Measurements from ENCODE around the gene ZNF592. TPM values are rescaled to one million over a fixed set of nuclear protein-coding genes. Genes with fewer than 3 reads are reported as not detected.
A peak's percentile ranks its signal among the peaks of the same experiment; 100 is the strongest.

The ZNF592 gene
- total and polyA plus RNA-seq, 9 of the 15 experiments (the other 6 are each of a cell fraction or from before 2014, with no cell fraction given) = 0.88 to 23.8 (median 7.4) TPM

DNA sequence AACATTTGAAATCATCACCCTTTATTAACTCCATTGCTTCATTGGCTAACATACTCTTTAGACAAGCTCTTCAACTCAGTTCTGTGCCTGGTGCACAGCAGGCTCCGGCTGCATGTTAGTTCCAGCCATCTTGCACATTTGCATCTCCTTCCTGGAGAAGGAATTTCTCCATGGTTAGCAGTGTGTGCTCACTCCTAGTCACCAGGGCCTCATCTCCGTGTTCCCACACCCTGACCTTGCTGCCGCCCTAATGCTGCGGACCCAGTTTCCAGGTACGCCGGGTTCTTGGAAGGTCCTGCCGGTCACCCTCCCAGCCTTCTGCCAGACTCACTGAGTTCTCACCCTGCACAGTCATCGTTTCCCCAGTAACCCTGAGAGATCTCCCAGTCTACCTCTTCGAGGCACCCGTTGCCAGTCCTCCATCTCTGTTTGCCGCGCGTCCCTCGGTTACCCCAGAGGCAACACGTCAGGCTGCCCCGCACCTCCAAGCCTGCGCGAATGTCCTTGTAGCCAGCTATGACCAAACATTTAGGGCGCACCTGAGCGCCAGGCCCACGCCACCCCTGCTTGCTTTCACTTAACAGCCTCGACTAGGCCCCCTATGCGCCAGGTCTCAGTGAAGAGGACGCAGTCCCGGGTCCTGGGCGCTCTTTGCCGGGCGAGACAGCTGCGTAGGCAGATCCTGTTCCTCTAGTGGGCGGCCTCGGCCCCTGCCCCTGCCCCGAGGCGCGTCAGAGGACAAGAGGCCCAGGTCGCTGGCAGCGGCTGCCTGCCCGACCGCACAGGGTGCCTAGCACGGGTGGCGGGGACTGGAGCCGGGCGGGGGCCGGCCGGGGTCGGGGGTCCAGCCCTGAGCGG is 747 bp upstream of the ZNF592 start (continued):
- TF ChIP-seq, protein P1, sequence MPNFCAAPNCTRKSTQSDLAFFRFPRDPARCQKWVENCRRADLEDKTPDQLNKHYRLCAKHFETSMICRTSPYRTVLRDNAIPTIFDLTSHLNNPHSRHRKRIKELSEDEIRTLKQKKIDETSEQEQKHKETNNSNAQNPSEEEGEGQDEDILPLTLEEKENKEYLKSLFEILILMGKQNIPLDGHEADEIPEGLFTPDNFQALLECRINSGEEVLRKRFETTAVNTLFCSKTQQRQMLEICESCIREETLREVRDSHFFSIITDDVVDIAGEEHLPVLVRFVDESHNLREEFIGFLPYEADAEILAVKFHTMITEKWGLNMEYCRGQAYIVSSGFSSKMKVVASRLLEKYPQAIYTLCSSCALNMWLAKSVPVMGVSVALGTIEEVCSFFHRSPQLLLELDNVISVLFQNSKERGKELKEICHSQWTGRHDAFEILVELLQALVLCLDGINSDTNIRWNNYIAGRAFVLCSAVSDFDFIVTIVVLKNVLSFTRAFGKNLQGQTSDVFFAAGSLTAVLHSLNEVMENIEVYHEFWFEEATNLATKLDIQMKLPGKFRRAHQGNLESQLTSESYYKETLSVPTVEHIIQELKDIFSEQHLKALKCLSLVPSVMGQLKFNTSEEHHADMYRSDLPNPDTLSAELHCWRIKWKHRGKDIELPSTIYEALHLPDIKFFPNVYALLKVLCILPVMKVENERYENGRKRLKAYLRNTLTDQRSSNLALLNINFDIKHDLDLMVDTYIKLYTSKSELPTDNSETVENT (CRISPR knock-in tag; IDR thresholded peaks at IDR 0.05) = no peak; the same call in 1 of the 2 replicates
- no peak for TF ChIP-seq ZNF282 (CRISPR knock-in tag; IDR thresholded peaks at IDR 0.05)
- TF ChIP-seq NBN (IDR thresholded peaks at IDR 0.05; ENCODE audit: low read depth) = no peak; the same call in 1 of the 2 replicates
- no peak for TF ChIP-seq TRIM24 (IDR thresholded peaks at IDR 0.05)
- TF ChIP-seq, protein P2, sequence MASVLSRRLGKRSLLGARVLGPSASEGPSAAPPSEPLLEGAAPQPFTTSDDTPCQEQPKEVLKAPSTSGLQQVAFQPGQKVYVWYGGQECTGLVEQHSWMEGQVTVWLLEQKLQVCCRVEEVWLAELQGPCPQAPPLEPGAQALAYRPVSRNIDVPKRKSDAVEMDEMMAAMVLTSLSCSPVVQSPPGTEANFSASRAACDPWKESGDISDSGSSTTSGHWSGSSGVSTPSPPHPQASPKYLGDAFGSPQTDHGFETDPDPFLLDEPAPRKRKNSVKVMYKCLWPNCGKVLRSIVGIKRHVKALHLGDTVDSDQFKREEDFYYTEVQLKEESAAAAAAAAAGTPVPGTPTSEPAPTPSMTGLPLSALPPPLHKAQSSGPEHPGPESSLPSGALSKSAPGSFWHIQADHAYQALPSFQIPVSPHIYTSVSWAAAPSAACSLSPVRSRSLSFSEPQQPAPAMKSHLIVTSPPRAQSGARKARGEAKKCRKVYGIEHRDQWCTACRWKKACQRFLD (CRISPR knock-in tag; IDR thresholded peaks at IDR 0.05) = peak; percentile 48; the same call in 1 of the 2 replicates
- no peak for TF ChIP-seq MAFK (IDR thresholded peaks at IDR 0.05; ENCODE audit: low read length)
- TF ChIP-seq KLF6 (CRISPR knock-in tag; IDR thresholded peaks at IDR 0.05; ENCODE audit: borderline replicate concordance) = no peak
- TF ChIP-seq ZNF79 (CRISPR knock-in tag; IDR thresholded peaks at IDR 0.05; ENCODE audit: low read depth) = no peak
- no peak for TF ChIP-seq SMC3 (conservative IDR thresholded peaks at IDR 0.05; ENCODE audit: insufficient read depth, low read depth, low read length)
- TF ChIP-seq ZSCAN29 (IDR thresholded peaks at IDR 0.05) = no peak
- no peak for TF ChIP-seq MCM5 (IDR thresholded peaks at IDR 0.05; ENCODE audit: low read depth)
- peak; percentile 93 for TF ChIP-seq ZFX (CRISPR knock-in tag; IDR thresholded peaks at IDR 0.05)
- no peak for TF ChIP-seq SRSF1 (IDR thresholded peaks at IDR 0.05; ENCODE audit: low read depth, low read length)
- no peak for TF ChIP-seq ESRRB (CRISPR knock-in tag; IDR thresholded peaks at IDR 0.05; ENCODE audit: borderline replicate concordance)
- no peak for TF ChIP-seq RBM34 (IDR thresholded peaks at IDR 0.05; ENCODE audit: borderline replicate concordance, insufficient read depth, low read length)
- TF ChIP-seq, protein P3, sequence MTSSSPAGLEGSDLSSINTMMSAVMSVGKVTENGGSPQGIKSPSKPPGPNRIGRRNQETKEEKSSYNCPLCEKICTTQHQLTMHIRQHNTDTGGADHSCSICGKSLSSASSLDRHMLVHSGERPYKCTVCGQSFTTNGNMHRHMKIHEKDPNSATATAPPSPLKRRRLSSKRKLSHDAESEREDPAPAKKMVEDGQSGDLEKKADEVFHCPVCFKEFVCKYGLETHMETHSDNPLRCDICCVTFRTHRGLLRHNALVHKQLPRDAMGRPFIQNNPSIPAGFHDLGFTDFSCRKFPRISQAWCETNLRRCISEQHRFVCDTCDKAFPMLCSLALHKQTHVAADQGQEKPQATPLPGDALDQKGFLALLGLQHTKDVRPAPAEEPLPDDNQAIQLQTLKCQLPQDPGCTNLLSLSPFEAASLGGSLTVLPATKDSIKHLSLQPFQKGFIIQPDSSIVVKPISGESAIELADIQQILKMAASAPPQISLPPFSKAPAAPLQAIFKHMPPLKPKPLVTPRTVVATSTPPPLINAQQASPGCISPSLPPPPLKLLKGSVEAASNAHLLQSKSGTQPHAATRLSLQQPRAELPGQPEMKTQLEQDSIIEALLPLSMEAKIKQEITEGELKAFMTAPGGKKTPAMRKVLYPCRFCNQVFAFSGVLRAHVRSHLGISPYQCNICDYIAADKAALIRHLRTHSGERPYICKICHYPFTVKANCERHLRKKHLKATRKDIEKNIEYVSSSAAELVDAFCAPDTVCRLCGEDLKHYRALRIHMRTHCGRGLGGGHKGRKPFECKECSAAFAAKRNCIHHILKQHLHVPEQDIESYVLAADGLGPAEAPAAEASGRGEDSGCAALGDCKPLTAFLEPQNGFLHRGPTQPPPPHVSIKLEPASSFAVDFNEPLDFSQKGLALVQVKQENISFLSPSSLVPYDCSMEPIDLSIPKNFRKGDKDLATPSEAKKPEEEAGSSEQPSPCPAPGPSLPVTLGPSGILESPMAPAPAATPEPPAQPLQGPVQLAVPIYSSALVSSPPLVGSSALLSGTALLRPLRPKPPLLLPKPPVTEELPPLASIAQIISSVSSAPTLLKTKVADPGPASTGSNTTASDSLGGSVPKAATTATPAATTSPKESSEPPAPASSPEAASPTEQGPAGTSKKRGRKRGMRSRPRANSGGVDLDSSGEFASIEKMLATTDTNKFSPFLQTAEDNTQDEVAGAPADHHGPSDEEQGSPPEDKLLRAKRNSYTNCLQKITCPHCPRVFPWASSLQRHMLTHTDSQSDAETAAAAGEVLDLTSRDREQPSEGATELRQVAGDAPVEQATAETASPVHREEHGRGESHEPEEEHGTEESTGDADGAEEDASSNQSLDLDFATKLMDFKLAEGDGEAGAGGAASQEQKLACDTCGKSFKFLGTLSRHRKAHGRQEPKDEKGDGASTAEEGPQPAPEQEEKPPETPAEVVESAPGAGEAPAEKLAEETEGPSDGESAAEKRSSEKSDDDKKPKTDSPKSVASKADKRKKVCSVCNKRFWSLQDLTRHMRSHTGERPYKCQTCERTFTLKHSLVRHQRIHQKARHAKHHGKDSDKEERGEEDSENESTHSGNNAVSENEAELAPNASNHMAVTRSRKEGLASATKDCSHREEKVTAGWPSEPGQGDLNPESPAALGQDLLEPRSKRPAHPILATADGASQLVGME (CRISPR knock-in tag; IDR thresholded peaks at IDR 0.05) = no peak
- no peak for TF ChIP-seq MEF2A (IDR thresholded peaks at IDR 0.05; ENCODE audit: control insufficient read depth, low read depth, low read length)

Data from K562 (cell line).